H1 (cell line): ENCODE results near the gene LIPG. TPM values are rescaled to one million over a fixed set of nuclear protein-coding genes. Genes with fewer than 3 reads are reported as not detected.

Experiments used
- CTCF ChIA-PET: fragments of 300-600 bp; sonication (Branson Sonifier 250); formaldehyde crosslinking; loops from one replicate; lab custom pipeline; 2021; ENCODE audit not compliant: partially characterized antibody; lab: Charles Lee
- POLR2A ChIA-PET: fragments of 300-600 bp; sonication (Branson Sonifier 250); formaldehyde crosslinking; loops from one replicate; lab custom pipeline; 2021; ENCODE audit warnings: inconsistent platforms; ENCODE audit not compliant: partially characterized antibody; lab: Charles Lee
- DNase-seq, 2 experiments: peaks; one replicate each; pipeline versions ENCODE4 v3.0.0 to v3.0.0-alpha.2; 2010 to 2022; ENCODE audit warnings: low spot score in 2 of 2, low read depth in 1 of 2, mixed read lengths in 1 of 2
- FAIRE-seq: peaks from 2 replicates; lab custom pipeline; 2011; peaks lifted over from hg19 to GRCh38; lab: Jason Lieb, UNC
- H2AFZ ChIP-seq: 2 replicates; pipeline ENCODE4 v1.8.1; 2012; ENCODE audit warnings: low read length, inconsistent platforms
- H2AK5ac ChIP-seq: 2 replicates; pipeline ENCODE4 v1.6.1; 2013; ENCODE audit warnings: low read depth, low read length
- H2BK120ac ChIP-seq: replicated peaks from 2 replicates; pipeline ENCODE3; 2013; ENCODE audit warnings: low read depth, low read length, inconsistent platforms
- H2BK12ac ChIP-seq: 2 replicates; pipeline ENCODE4 v1.6.1; 2013; ENCODE audit warnings: low read depth, low read length
- H2BK15ac ChIP-seq: 2 replicates; pipeline ENCODE4 v1.6.1; 2013; ENCODE audit warnings: low read length
- H2BK20ac ChIP-seq: 2 replicates; pipeline ENCODE4 v1.6.1; 2013; ENCODE audit warnings: low read length
- H2BK5ac ChIP-seq: 2 replicates; pipeline ENCODE4 v1.6.1; 2013; ENCODE audit warnings: low read depth, low read length
- H3K14ac ChIP-seq: 2 replicates; pipeline ENCODE4 v1.6.1; 2013; ENCODE audit warnings: inconsistent platforms; ENCODE audit not compliant: insufficient read length
- H3K18ac ChIP-seq: 2 replicates; pipeline ENCODE4 v1.6.1; 2013; ENCODE audit warnings: low read length; ENCODE audit errors: extremely low read depth
- H3K23ac ChIP-seq: 2 replicates; pipeline ENCODE4 v1.6.1; 2013; ENCODE audit warnings: inconsistent platforms; ENCODE audit not compliant: insufficient read length
- H3K23me2 ChIP-seq: 2 replicates; pipeline ENCODE4 v1.6.1; 2013; ENCODE audit warnings: low read depth, low read length
- H3K27ac ChIP-seq: 2 replicates; pipeline ENCODE4 v1.6.1; 2011; ENCODE audit warnings: low read depth, low read length, inconsistent platforms
- H3K27me3 ChIP-seq, 4 experiments: replicated peaks in 1 of 4; 1 replicate in 1 of 4; 2 replicates in 3 of 4; pipeline versions ENCODE4 v1.6.1 to v1.8.1; 2011 to 2013; ENCODE audit warnings: low read length in 3 of 4, mild to moderate bottlenecking in 3 of 4, inconsistent platforms in 2 of 4, mixed read lengths in 2 of 4, moderate library complexity in 1 of 4; ENCODE audit not compliant: control insufficient read depth in 3 of 4, insufficient read depth in 3 of 4; ENCODE audit errors: extremely low read depth in 1 of 4
- H3K36me3 ChIP-seq, 4 experiments: 2 replicates each; pipeline versions ENCODE4 v1.6.1 to v1.8.1; 2011 to 2013; ENCODE audit warnings: mild to moderate bottlenecking in 4 of 4, low read length in 3 of 4, moderate library complexity in 2 of 4, control low read depth in 1 of 4, inconsistent platforms in 1 of 4; ENCODE audit not compliant: insufficient read depth in 4 of 4, control insufficient read depth in 2 of 4
- H3K4ac ChIP-seq: replicated peaks from 2 replicates; pipeline ENCODE3; 2013; ENCODE audit warnings: low read length, low read depth, mixed read lengths, inconsistent platforms; ENCODE audit not compliant: insufficient read length
- H3K4me1 ChIP-seq, 4 experiments: replicated peaks in 1 of 4; 1 replicate in 1 of 4; 2 replicates in 3 of 4; pipeline versions ENCODE4 v1.6.1 to v1.8.1; 2011 to 2013; ENCODE audit warnings: low read length in 3 of 4, inconsistent platforms in 2 of 4, mixed read lengths in 1 of 4; ENCODE audit not compliant: insufficient read depth in 4 of 4, control insufficient read depth in 3 of 4
- H3K4me2 ChIP-seq, 2 experiments: 2 replicates each; pipeline versions ENCODE4 v1.6.1 to v1.8.1; 2011 to 2013; ENCODE audit warnings: low read depth in 2 of 2, low read length in 2 of 2, control low read depth in 1 of 2, inconsistent platforms in 1 of 2, mild to moderate bottlenecking in 1 of 2; ENCODE audit not compliant: insufficient read depth in 1 of 2
- H3K4me3 ChIP-seq, 4 experiments: fragments of 200-600, 300-600 bp in 1 of 4; sonication (generic), shearing (Covaris generic), sonication (Bioruptor Twin) in 1 of 4; 2 replicates each; pipeline versions ENCODE4 v1.5.1 to v1.8.1; 2011 to 2016; ENCODE audit warnings: low read length in 4 of 4, low read depth in 3 of 4, control low read depth in 2 of 4, inconsistent platforms in 2 of 4, mild to moderate bottlenecking in 2 of 4, mixed read lengths in 1 of 4, moderate library complexity in 1 of 4; ENCODE audit not compliant: insufficient read depth in 2 of 4; ENCODE audit errors: extremely low read depth in 1 of 4
- H3K56ac ChIP-seq: replicated peaks from 2 replicates; pipeline ENCODE3; 2013; ENCODE audit warnings: low read depth, mild to moderate bottlenecking, mixed read lengths, low read length, inconsistent platforms; ENCODE audit not compliant: insufficient read length
- H3K79me1 ChIP-seq: 2 replicates; pipeline ENCODE4 v1.6.1; 2013; ENCODE audit warnings: low read depth, low read length, control low read depth
- H3K79me2 ChIP-seq, 2 experiments: 2 replicates each; pipeline versions ENCODE4 v1.6.1 to v1.8.1; 2012 to 2013; ENCODE audit warnings: low read length in 2 of 2, mild to moderate bottlenecking in 2 of 2, inconsistent platforms in 1 of 2; ENCODE audit not compliant: insufficient read depth in 2 of 2, control insufficient read depth in 1 of 2
- H3K9ac ChIP-seq, 4 experiments: replicated peaks in 1 of 4; 1 replicate in 1 of 4; 2 replicates in 3 of 4; pipeline versions ENCODE4 v1.6.1 to v1.8.1; 2011 to 2013; ENCODE audit warnings: low read depth in 3 of 4, low read length in 3 of 4, control low read depth in 2 of 4, mild to moderate bottlenecking in 2 of 4, moderate library complexity in 2 of 4, inconsistent platforms in 1 of 4; ENCODE audit errors: extremely low read depth in 1 of 4
- H3K9me3 ChIP-seq, 2 experiments: 2 replicates each; pipeline versions ENCODE4 v1.6.1 to v1.8.1; 2012 to 2013; ENCODE audit warnings: mild to moderate bottlenecking in 2 of 2, moderate library complexity in 2 of 2, control low read depth in 1 of 2, inconsistent platforms in 1 of 2, low read depth in 1 of 2, low read length in 1 of 2, mixed read lengths in 1 of 2; ENCODE audit not compliant: insufficient read depth in 2 of 2
- H4K20me1 ChIP-seq, 2 experiments: replicated peaks in 1 of 2; 2 replicates each; pipeline versions ENCODE3 to v1.8.1; 2011 to 2013; ENCODE audit warnings: inconsistent platforms in 2 of 2, low read length in 2 of 2, mild to moderate bottlenecking in 1 of 2; ENCODE audit not compliant: insufficient read depth in 2 of 2, control insufficient read depth in 1 of 2
- H4K5ac ChIP-seq: 2 replicates; pipeline ENCODE4 v1.6.1; 2013; ENCODE audit warnings: low read length, low read depth, mixed read lengths, inconsistent platforms; ENCODE audit not compliant: insufficient read length
- H4K8ac ChIP-seq: 2 replicates; pipeline ENCODE4 v1.8.0; 2013; ENCODE audit warnings: mild to moderate bottlenecking, moderate library complexity, low read length, inconsistent platforms; ENCODE audit not compliant: insufficient read depth; ENCODE audit errors: extremely low read depth
- H4K91ac ChIP-seq: replicated peaks from 2 replicates; pipeline ENCODE3; 2013; ENCODE audit warnings: low read length, mixed read lengths, inconsistent platforms; ENCODE audit not compliant: insufficient read length
- BRCA1 ChIP-seq: IDR thresholded peaks from 2 replicates; pipeline ENCODE4 v1.6.1; 2012; ENCODE audit warnings: low read depth, low read length, improper control_type of control experiment
- CEBPB ChIP-seq: IDR thresholded peaks from 2 replicates; pipeline ENCODE4 v1.6.1; 2012; ENCODE audit warnings: low read depth, low read length
- MAFK ChIP-seq: IDR thresholded peaks from 2 replicates; pipeline ENCODE4 v1.6.1; 2012; ENCODE audit warnings: low read depth, mild to moderate bottlenecking, improper control_type of control experiment, low read length
- NANOG ChIP-seq: IDR thresholded peaks from 2 replicates; pipeline ENCODE4 v1.6.1; 2011; ENCODE audit warnings: low read length, low read depth, mild to moderate bottlenecking, inconsistent platforms; ENCODE audit not compliant: insufficient read depth, poor library complexity, severe bottlenecking
- POU5F1 ChIP-seq: IDR thresholded peaks from 2 replicates; pipeline ENCODE4 v1.6.1; 2011; ENCODE audit warnings: low read depth, mild to moderate bottlenecking, low read length, moderate library complexity
- RBBP5 ChIP-seq: IDR thresholded peaks from 2 replicates; pipeline ENCODE4 v1.7.1; 2012; ENCODE audit warnings: low read depth, mild to moderate bottlenecking, inconsistent platforms, low read length, moderate library complexity, borderline replicate concordance
- SIN3A ChIP-seq, 2 experiments: IDR thresholded peaks in 1 of 2; conservative IDR thresholded peaks in 1 of 2; 2 replicates each; pipeline ENCODE4 v1.6.1; 2011 to 2012; ENCODE audit warnings: low read length in 2 of 2, improper control_type of control experiment in 1 of 2, low read depth in 1 of 2, mild to moderate bottlenecking in 1 of 2
- SIRT6 ChIP-seq: IDR thresholded peaks from one replicate; pipeline ENCODE4 v1.7.1; 2012; ENCODE audit warnings: low read length, inconsistent platforms
- SP1 ChIP-seq: IDR thresholded peaks from 2 replicates; pipeline ENCODE4 v1.6.1; 2011; ENCODE audit warnings: low read depth, low read length
- SP2 ChIP-seq: IDR thresholded peaks from 2 replicates; pipeline ENCODE4 v1.6.1; 2012; ENCODE audit warnings: mild to moderate bottlenecking, low read length, inconsistent platforms
- TCF12 ChIP-seq: IDR thresholded peaks from 2 replicates; pipeline ENCODE4 v1.6.1; 2011; ENCODE audit warnings: low read depth, mild to moderate bottlenecking, low read length
- WGBS, 2 experiments: shearing (Covaris generic) in 1 of 2; methylation state at CpG; one replicate each; pipeline versions ENCODE4 v1.1.6 to v1.1.7; 2013 to 2015; ENCODE audit warnings: low lambda C conversion rate in 2 of 2, mixed read lengths in 2 of 2, inconsistent platforms in 1 of 2, low coverage in 1 of 2, missing lambda C conversion rate in 1 of 2; ENCODE audit not compliant: insufficient replicate concordance in 2 of 2, insufficient coverage in 1 of 2, insufficient read length in 1 of 2; ENCODE audit errors: extremely low coverage in 1 of 2, missing lambda C conversion rate in 1 of 2; 5-methylcytosine and 5-hydroxymethylcytosine counted together
- polyA plus RNA-seq, 7 experiments: library from polyadenylated mRNA; depleted of rRNA in 3 of 7; stranded (reverse) in 5 of 7; unstranded in 2 of 7; fragments of >200 nt in 5 of 7; fragments of 200-250 nt in 2 of 7; gene quantifications; 1 replicate in 5 of 7; 2 replicates in 1 of 7; 4 replicates in 1 of 7; pipeline versions ENCODE4 v1.2.1 to v1.2.3, GENCODE V29; 2011 to 2013; ENCODE audit warnings: missing spikeins in 2 of 7, mixed read lengths in 2 of 7
- total RNA-seq: library from RNA; stranded (reverse); fragmentation: NEBNext Ultra II Directional; extraction: Animal tissue kit (Norgen Biotek cat#: 25700); gene quantifications from 2 replicates; pipeline ENCODE4 v1.2.1, GENCODE V29; 2021
- TF ChIP-seq, protein P1 (sequence below): IDR thresholded peaks from 2 replicates; pipeline ENCODE4 v1.6.1; 2011; ENCODE audit warnings: low read length, improper control_type of control experiment

The LIPG gene
- total and polyA plus RNA-seq, 2 of the 8 experiments (the other 6 are each of a cell fraction or from before 2014, with no cell fraction given), result 9.2 to 9.8 TPM

DNA sequence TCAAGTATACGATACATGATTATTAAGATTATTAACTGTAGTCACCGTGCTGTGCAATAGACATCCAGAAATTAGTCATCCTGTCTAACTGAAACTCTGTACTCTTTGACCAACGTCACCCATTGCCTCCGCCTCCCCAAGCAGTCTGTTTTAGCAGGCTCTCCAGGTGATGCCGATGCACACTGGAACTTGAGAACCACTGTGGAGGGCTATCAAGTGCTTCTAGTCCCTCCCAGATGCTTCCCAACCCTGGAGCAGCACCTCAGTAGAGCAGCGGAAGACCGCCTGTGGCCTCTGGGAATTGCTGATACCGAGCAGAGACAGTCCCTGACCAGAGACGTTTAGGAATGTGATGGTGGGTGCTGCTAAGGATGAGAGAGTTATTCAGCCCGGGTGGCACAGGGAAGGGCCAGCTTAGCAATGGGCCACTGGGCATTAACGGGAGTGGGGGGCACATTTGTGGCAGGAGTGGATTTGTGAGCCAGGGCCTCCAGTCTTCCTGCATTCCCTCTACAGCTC is 50.7 kb downstream of the LIPG start:
- H3K4me1 ChIP-seq, result peaks cover 10 to 25% (median 21%) of the 10 kb centered on the region in 4 experiments
- H3K27ac ChIP-seq, result peak overlapping the region; percentile 39; the same call in 1 of the 2 replicates
- H2BK20ac ChIP-seq, result no peak overlapping the region
- H4K8ac ChIP-seq, result peak overlapping the region; percentile 87
- no peak overlapping the region for H2BK15ac ChIP-seq
- no peak overlapping the region for H2BK5ac ChIP-seq
- H3K4me3 ChIP-seq, result no peak overlapping the region; a peak in 1 of 8 replicates
- no peak overlapping the region for H3K9ac ChIP-seq
- peak overlapping the region; percentile 17; the same call in 1 of the 2 replicates for H3K18ac ChIP-seq
- H3K36me3 ChIP-seq, result no peaks in the 10 kb centered on the region
- no peaks in the 10 kb centered on the region for H4K20me1 ChIP-seq
- peak overlapping the region; percentile 50 for H2BK120ac ChIP-seq
- CTCF ChIA-PET, result interaction anchor here (0.7 to 9.3 kb wide), 9 partner anchors 11 to 161 kb away, joined by 3 to 53 read pairs (median 3); no protein-coding TSS in a partner anchor
- no peak for FAIRE-seq
- peak overlapping the region; percentile 73; the same call in 1 of the 2 replicates for H2BK12ac ChIP-seq
- H3K27me3 ChIP-seq, result peaks cover 0 to 2% (median 0%) of the 10 kb centered on the region in 4 experiments; a peak in 1 of 7 replicates
- H3K4me2 ChIP-seq, result peak overlapping the region; percentile 30 to 56
- H3K23ac ChIP-seq, result no peak overlapping the region
- no peaks in the 10 kb centered on the region for H3K9me3 ChIP-seq
- H2AK5ac ChIP-seq, result no peak overlapping the region
- WGBS, 2 experiments, result 50% methylated on average over 11 of the region's 11 CpGs; no CpG with 5 or more reads in 1 of the 2 experiments
- H4K91ac ChIP-seq, result peak overlapping the region; percentile 84
- no peak overlapping the region for H3K14ac ChIP-seq
- peak overlapping the region; percentile 70 for H3K4ac ChIP-seq
- H4K5ac ChIP-seq, result peak overlapping the region; percentile 16
- no peaks in the 10 kb centered on the region for H3K79me1 ChIP-seq
- H2AFZ ChIP-seq, result no peak overlapping the region
- DNase-seq, result peak in 1 of 2 experiments; percentile 56
- H3K23me2 ChIP-seq, result no peaks in the 10 kb centered on the region
- H3K79me2 ChIP-seq, result no peaks in the 10 kb centered on the region
- H3K56ac ChIP-seq, result no peak overlapping the region
- POLR2A ChIA-PET, result interaction anchor here (0.7 to 1.6 kb wide), 4 partner anchors 11 to 52 kb away, joined by 3 to 5 read pairs (median 3); no protein-coding TSS in a partner anchor
- TF ChIP-seq CEBPB (no peak), POU5F1 (no peak), NANOG (no peak), TCF12 (no peak), SP2 (no peak), SIN3A (conservative IDR thresholded peaks at IDR 0.05 in 1 of 2, IDR thresholded peaks at IDR 0.05 in 1 of 2; ENCODE audit: low read depth in 1 of 2, low read length in 2 of 2) (no peak), SIRT6 (no peak), BRCA1 (no peak), RBBP5 (0 out of 2 replicates have a peak, but pooled peaks have one; percentile 46), SP1 (no peak), MAFK (no peak)
- TF ChIP-seq, protein P1, sequence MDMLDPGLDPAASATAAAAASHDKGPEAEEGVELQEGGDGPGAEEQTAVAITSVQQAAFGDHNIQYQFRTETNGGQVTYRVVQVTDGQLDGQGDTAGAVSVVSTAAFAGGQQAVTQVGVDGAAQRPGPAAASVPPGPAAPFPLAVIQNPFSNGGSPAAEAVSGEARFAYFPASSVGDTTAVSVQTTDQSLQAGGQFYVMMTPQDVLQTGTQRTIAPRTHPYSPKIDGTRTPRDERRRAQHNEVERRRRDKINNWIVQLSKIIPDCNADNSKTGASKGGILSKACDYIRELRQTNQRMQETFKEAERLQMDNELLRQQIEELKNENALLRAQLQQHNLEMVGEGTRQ, result no peak
